Thyroid gland (tissue), 4 donors: Measurements from ENCODE around the gene DLL4.

ENCODE experiments used
- CTCF ChIP-seq, 6 experiments: fragments of 200-600 bp in 3 of 6; fragments of 450-650 bp in 3 of 6; sonication (generic) in 3 of 6; IDR thresholded peaks; one replicate each; pipeline ENCODE4 v1.5.1; 2016 to 2019; ENCODE audit warnings: antibody characterized with exemption in 6 of 6, mild to moderate bottlenecking in 2 of 6, inconsistent platforms in 1 of 6, moderate library complexity in 1 of 6
- POLR2A ChIP-seq, 2 donors: fragments of 450-650 bp; IDR thresholded peaks; one replicate each; pipeline ENCODE4 v1.6.1; 2017; ENCODE audit warnings: antibody characterized with exemption in 2 of 2, mild to moderate bottlenecking in 2 of 2, moderate library complexity in 1 of 2

- no peak for TF ChIP-seq POLR2A (IDR thresholded peaks at IDR 0.05)
- no peak for TF ChIP-seq CTCF (IDR thresholded peaks at IDR 0.05)
These were observed 56.6 kb downstream of the DLL4 start for GRCh38 chr15:40985541-40986330.
